SU-DHL-6 (cell line): Measurements from ENCODE around the gene DLX4.

Experiments
- H2AFZ ChIP-seq: fragments of 200-600 bp; sonication (generic); 2 replicates; pipeline ENCODE4 v1.6.1; 2014; ENCODE audit warnings: low read depth, mild to moderate bottlenecking, moderate library complexity, mixed read lengths, antibody characterized with exemption, low read length; ENCODE audit not compliant: severe bottlenecking
- H3F3A ChIP-seq: fragments of 200-600 bp; shearing (Covaris generic); 2 replicates; pipeline ENCODE4 v1.6.0; 2016; ENCODE audit warnings: antibody characterized with exemption, mild to moderate bottlenecking; ENCODE audit not compliant: insufficient read depth
- H3K27ac ChIP-seq: fragments of 200-600 bp; sonication (generic); 2 replicates; pipeline ENCODE4 v1.5.1; 2016; ENCODE audit warnings: low read depth, mild to moderate bottlenecking, low read length, moderate library complexity, mixed read lengths
- H3K27me3 ChIP-seq: fragments of 200-600 bp; sonication (generic), shearing (Covaris generic); 2 replicates; pipeline ENCODE4 v1.6.0; 2014; ENCODE audit warnings: mild to moderate bottlenecking, low read length
- H3K36me3 ChIP-seq: fragments of 200-600 bp; sonication (generic); 2 replicates; pipeline ENCODE4 v1.6.1; 2014; ENCODE audit warnings: mild to moderate bottlenecking, low read length, mixed read lengths
- H3K4me2 ChIP-seq: fragments of 300-600, 200-600 bp; shearing (Covaris generic), sonication (generic); 2 replicates; pipeline ENCODE4 v1.6.0; 2014; ENCODE audit warnings: low read length, low read depth, mild to moderate bottlenecking; ENCODE audit not compliant: poor library complexity, severe bottlenecking
- H3K4me3 ChIP-seq: fragments of 200-600 bp; sonication (generic); 2 replicates; pipeline ENCODE4 v1.5.1; 2014; ENCODE audit warnings: antibody characterized with exemption, low read length, mild to moderate bottlenecking, mixed read lengths; ENCODE audit not compliant: insufficient read depth, poor library complexity, severe bottlenecking
- H3K79me2 ChIP-seq: fragments of 200-600 bp; sonication (generic); 2 replicates; pipeline ENCODE4 v1.6.1; 2014; ENCODE audit warnings: mild to moderate bottlenecking, low read length, moderate library complexity; ENCODE audit not compliant: insufficient read depth
- H3K9ac ChIP-seq: fragments of 200-600 bp; sonication (generic); 2 replicates; pipeline ENCODE4 v1.7.0; 2014; ENCODE audit warnings: mild to moderate bottlenecking, low read length
- H3K9me2 ChIP-seq: fragments of 200-600 bp; sonication (generic); replicated peaks from 2 replicates; pipeline ENCODE4 v1.6.1; 2014; ENCODE audit warnings: low read length; ENCODE audit not compliant: insufficient read depth
- H3K9me3 ChIP-seq: fragments of 200-600 bp; sonication (generic); 2 replicates; pipeline ENCODE4 v1.6.1; 2014; ENCODE audit warnings: low read length, mixed read lengths; ENCODE audit not compliant: insufficient read depth
- H4K20me1 ChIP-seq: fragments of 200-600 bp; sonication (generic); 2 replicates; pipeline ENCODE4 v1.6.1; 2014; ENCODE audit warnings: low read depth, mild to moderate bottlenecking, antibody characterized with exemption, low read length, moderate library complexity, mixed read lengths
- EZH2phosphoT487 ChIP-seq: fragments of 200-600 bp; sonication (generic), shearing (Covaris generic); conservative IDR thresholded peaks from 2 replicates; pipeline ENCODE4 v1.6.1; 2018; ENCODE audit warnings: mild to moderate bottlenecking, antibody characterized with exemption, low read length, moderate library complexity, mixed read lengths
- TF ChIP-seq, protein P1 (sequence below): fragments of 200-600 bp; sonication (generic); IDR thresholded peaks from one replicate; pipeline ENCODE4 v1.5.1; 2017; ENCODE audit warnings: antibody characterized with exemption, mild to moderate bottlenecking, low read length, moderate library complexity; ENCODE audit not compliant: insufficient read depth, poor library complexity, severe bottlenecking

Gene DLX4

DNA sequence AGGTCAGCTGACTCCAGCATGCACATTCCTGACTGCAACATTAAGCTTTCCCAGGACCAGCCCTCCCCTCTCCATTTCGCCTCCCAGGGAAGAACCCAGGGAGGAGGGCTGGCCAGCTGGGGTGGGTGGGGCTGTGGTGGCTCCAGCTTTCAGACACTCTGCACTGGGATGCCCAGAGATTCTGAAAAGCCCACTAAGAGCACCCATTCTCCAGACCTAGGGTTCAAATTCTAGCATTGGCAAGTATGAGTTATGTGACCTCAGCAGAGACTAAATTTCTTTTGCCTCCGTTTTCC is 18.2 kb downstream of the DLX4 start:
- no peaks in the 10 kb centered on the region for H4K20me1 ChIP-seq
- H3K36me3 ChIP-seq: no peaks in the 10 kb centered on the region
- H3K9me3 ChIP-seq: no peaks in the 10 kb centered on the region
- no peaks in the 10 kb centered on the region for H3K79me2 ChIP-seq
- H2AFZ ChIP-seq: no peak overlapping the region
- no peaks in the 10 kb centered on the region for H3F3A ChIP-seq
- no peaks in the 10 kb centered on the region for H3K27me3 ChIP-seq
- TF ChIP-seq, protein P1, sequence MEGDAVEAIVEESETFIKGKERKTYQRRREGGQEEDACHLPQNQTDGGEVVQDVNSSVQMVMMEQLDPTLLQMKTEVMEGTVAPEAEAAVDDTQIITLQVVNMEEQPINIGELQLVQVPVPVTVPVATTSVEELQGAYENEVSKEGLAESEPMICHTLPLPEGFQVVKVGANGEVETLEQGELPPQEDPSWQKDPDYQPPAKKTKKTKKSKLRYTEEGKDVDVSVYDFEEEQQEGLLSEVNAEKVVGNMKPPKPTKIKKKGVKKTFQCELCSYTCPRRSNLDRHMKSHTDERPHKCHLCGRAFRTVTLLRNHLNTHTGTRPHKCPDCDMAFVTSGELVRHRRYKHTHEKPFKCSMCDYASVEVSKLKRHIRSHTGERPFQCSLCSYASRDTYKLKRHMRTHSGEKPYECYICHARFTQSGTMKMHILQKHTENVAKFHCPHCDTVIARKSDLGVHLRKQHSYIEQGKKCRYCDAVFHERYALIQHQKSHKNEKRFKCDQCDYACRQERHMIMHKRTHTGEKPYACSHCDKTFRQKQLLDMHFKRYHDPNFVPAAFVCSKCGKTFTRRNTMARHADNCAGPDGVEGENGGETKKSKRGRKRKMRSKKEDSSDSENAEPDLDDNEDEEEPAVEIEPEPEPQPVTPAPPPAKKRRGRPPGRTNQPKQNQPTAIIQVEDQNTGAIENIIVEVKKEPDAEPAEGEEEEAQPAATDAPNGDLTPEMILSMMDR: no peak
- no peak for TF ChIP-seq EZH2phosphoT487
- no peak overlapping the region for H3K4me2 ChIP-seq
- H3K27ac ChIP-seq: no peak overlapping the region
- no peak overlapping the region for H3K4me3 ChIP-seq
- H3K9ac ChIP-seq: no peak overlapping the region
- no peaks in the 10 kb centered on the region for H3K9me2 ChIP-seq

DNA sequence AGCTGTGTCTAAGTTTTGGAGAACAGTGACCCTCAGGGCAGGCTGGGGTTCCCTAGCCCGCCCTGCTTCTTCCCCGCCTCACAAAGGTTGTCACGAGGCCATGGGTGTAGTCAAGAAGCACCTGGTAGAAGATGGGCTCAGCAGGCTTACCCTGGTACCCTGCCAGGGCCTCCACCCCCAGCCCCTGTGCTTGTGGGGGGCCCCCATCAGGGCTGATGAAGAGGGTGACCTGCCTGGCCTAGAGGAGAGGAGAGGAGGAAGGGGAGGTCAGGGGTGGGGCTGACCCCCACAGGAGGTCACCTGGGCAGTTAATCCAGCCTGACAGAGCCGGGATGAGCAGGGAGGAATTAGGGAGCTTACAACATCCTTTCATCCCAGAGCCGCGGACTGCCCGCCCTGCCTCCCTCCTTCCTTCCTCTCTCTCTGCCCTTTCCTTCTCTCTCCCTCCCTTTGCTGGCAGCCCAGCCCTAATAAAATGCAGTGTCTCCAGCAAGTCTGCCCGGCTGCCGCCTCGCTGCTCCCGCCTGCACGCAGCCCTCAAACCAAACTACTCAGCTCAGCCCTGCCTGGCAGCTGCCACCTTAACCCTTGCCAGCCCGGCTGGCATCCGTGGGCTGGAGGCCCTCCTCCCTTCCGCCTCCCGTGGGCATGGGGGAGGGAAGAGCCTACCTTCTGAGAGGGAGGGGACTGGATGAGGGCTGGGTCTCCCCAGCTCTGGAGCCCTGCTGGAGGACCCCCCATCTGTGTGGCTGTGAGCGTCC is 18.9 kb downstream of the DLX4 start:
- H3K9ac ChIP-seq: no peak overlapping the region
- H3K27ac ChIP-seq: no peak overlapping the region
- no peak overlapping the region for H3K4me2 ChIP-seq
- no peaks in the 10 kb centered on the region for H3K36me3 ChIP-seq
- no peaks in the 10 kb centered on the region for H3K27me3 ChIP-seq
- no peak overlapping the region for H3K4me3 ChIP-seq
- H3K79me2 ChIP-seq: no peaks in the 10 kb centered on the region
- no peaks in the 10 kb centered on the region for H3K9me2 ChIP-seq
- no peaks in the 10 kb centered on the region for H4K20me1 ChIP-seq
- no peaks in the 10 kb centered on the region for H3F3A ChIP-seq
- TF ChIP-seq, protein P1: no peak
- TF ChIP-seq EZH2phosphoT487: no peak
- no peaks in the 10 kb centered on the region for H3K9me3 ChIP-seq
- no peak overlapping the region for H2AFZ ChIP-seq

DNA sequence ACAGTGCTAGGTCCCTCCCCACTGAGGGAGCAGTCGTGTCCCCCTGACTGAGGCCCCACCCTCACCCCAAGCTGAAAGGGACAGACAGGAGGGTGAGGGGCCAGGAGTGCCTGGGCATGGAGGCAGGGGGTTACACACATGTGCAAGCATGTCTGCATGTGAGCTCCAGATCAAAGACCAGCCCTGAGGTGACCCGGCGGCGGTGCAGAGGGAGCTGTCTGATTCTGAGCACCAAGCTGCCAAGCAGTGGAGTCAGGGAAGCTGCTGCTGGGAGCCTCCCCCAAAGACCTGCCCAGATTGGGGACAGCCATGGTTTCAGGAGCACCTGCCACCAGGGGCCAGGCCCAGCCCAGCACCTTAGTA is 20.5 kb downstream of the DLX4 start:
- Histone ChIP-seq H4K20me1 (no peaks in the 10 kb centered on the region), H3K9me3 (no peaks in the 10 kb centered on the region), H3K4me2 (no peak overlapping the region), H3K4me3 (no peak overlapping the region), H3K9me2 (no peaks in the 10 kb centered on the region), H3K27me3 (no peaks in the 10 kb centered on the region), H3F3A (no peaks in the 10 kb centered on the region), H3K27ac (no peak overlapping the region), H3K36me3 (no peaks in the 10 kb centered on the region), H3K9ac (no peak overlapping the region), H3K79me2 (no peaks in the 10 kb centered on the region), H2AFZ (no peak overlapping the region)
- TF ChIP-seq, protein P1: no peak
- no peak for TF ChIP-seq EZH2phosphoT487
